ENCODE measurements around the gene ATR. TPM values are rescaled to one million over a fixed set of nuclear protein-coding genes. Genes with fewer than 3 reads are reported as not detected.
A peak's percentile ranks its signal among the peaks of the same experiment; 100 is the strongest.

The ATR gene
- total RNA-seq, 1 experiment from 2014 or later = 33.3 TPM

GRCh38 chr3:142601713-142602112 lies 23.2 kb upstream of the ATR start:
- TF ChIP-seq CTCF (conservative IDR thresholded peaks at IDR 0.05) (no peak), EZH2 (IDR thresholded peaks at IDR 0.05; ENCODE audit: low read depth) (no peak)
- peaks cover 15% of the 10 kb centered on the region for H3K4me1 ChIP-seq (replicated peaks; ENCODE audit: insufficient read depth)
- H3K79me2 ChIP-seq (ENCODE audit: low read depth) = peaks cover 69% of the 10 kb centered on the region
- intact Hi-C loops (cut with micrococcal nuclease; ENCODE audit: unreplicated experiment) = no loop called here
- DNase-seq = no peak
- no peaks in the 10 kb centered on the region for H3F3A ChIP-seq (ENCODE audit: insufficient read depth, low read depth)
- no TSS peak for BruUV-seq (replicated peaks)
- no peak overlapping the region for H3K27ac ChIP-seq
- no peaks in the 10 kb centered on the region for H3K9me3 ChIP-seq (ENCODE audit: insufficient read depth, low read depth)
- H2AFZ ChIP-seq = no peak overlapping the region
- H3K4me3 ChIP-seq = no peak overlapping the region
- H3K27me3 ChIP-seq (ENCODE audit: insufficient read depth, low read depth) = no peaks in the 10 kb centered on the region
- CTCF ChIA-PET = no interaction called here
- POLR2A ChIA-PET (ENCODE audit: unreplicated experiment) = no interaction called here
- no peaks in the 10 kb centered on the region for H4K20me1 ChIP-seq (ENCODE audit: insufficient read depth)
- no peak overlapping the region for H3K4me2 ChIP-seq
- peaks cover 7% of the 10 kb centered on the region; the same call in 1 of the 2 replicates for H3K36me3 ChIP-seq (ENCODE audit: low read depth)
- no peaks in the 10 kb centered on the region for H3K9me2 ChIP-seq (ENCODE audit: insufficient read depth)

DNA sequence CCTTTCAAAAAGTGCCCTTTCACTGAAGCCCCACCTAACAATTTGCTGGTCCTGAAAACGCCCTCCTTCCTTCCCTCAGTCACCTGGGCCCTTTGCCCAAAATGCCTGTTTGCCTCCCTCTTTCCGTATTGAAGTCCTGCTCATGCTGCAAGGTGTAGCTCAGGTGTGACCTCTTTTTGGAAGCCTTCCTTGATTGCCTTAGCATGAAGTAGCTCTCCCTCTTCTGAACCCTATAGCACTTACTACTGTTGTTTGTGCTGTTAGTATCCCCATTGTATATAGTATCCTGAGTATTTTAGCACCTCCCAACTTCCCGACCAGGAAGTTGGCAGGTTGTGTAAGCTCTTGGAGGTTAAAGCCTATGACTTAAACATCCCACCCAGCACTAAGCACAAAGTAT lies 19.4 kb upstream of the ATR start:
- Histone ChIP-seq H3K27me3 (ENCODE audit: insufficient read depth, low read depth) (no peaks in the 10 kb centered on the region), H2AFZ (peak overlapping the region; percentile 86), H3K36me3 (ENCODE audit: low read depth) (0 out of 2 replicates have a peak, but pooled peaks cover 4% of the 10 kb centered on the region), H3K9me2 (ENCODE audit: insufficient read depth) (no peaks in the 10 kb centered on the region), H3K4me2 (peak overlapping the region; percentile 94), H3K4me3 (peak overlapping the region; percentile 73), H3K9me3 (ENCODE audit: insufficient read depth, low read depth) (no peaks in the 10 kb centered on the region), H3F3A (ENCODE audit: insufficient read depth, low read depth) (peaks cover 19% of the 10 kb centered on the region; the same call in 1 of the 2 replicates), H3K79me2 (ENCODE audit: low read depth) (peaks cover 45% of the 10 kb centered on the region), H3K4me1 (replicated peaks; ENCODE audit: insufficient read depth) (peaks cover 30% of the 10 kb centered on the region), H4K20me1 (ENCODE audit: insufficient read depth) (no peaks in the 10 kb centered on the region), H3K27ac (peak overlapping the region; percentile 91)
- peak in 1 of 2 experiments; percentile 49 for DNase-seq
- TF ChIP-seq CTCF (conservative IDR thresholded peaks at IDR 0.05) (no peak), EZH2 (IDR thresholded peaks at IDR 0.05; ENCODE audit: low read depth) (no peak)
- POLR2A ChIA-PET (ENCODE audit: unreplicated experiment) = interaction anchor here (0.5 to 0.6 kb wide), 3 partner anchors 32 to 1374 kb away, joined by 4 to 9 read pairs (median 6); no protein-coding TSS in a partner anchor
- CTCF ChIA-PET = no interaction called here
- BruUV-seq (replicated peaks) = no TSS peak
- intact Hi-C loops (cut with micrococcal nuclease; ENCODE audit: unreplicated experiment) = loop anchor here (2.0 to 5.0 kb wide), 2 partner anchors 84 to 127 kb away; partner anchors contain the start of gene TRPC1

DNA sequence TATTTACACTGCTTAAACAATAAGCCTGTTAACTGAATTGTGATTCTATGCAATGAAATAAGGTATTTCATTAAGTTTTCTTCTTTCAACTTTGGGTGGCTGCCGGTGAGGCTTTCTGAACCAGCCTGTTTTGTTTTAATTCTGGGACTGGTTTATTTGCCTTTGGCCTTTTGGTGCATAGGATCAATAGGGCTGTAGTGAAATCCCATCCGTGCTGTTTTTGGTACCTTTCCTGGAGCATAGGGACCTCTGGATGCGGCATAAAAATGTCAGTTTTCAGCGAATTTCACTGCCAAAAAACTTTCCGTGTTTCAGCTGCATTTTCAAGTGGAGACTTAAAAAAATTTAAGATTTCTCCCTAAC lies 18.2 kb upstream of the ATR start:
- H3K4me1 ChIP-seq (replicated peaks; ENCODE audit: insufficient read depth) = peaks cover 30% of the 10 kb centered on the region
- BruUV-seq (replicated peaks) = TSS peak; percentile 44
- POLR2A ChIA-PET (ENCODE audit: unreplicated experiment) = interaction anchor here (0.6 to 0.7 kb wide), 2 partner anchors 401 to 404 kb away, joined by 3 to 9 read pairs; no protein-coding TSS in a partner anchor
- peak overlapping the region; percentile 94 for H3K4me2 ChIP-seq
- peaks cover 35% of the 10 kb centered on the region for H3K79me2 ChIP-seq (ENCODE audit: low read depth)
- H3K9me2 ChIP-seq (ENCODE audit: insufficient read depth) = no peaks in the 10 kb centered on the region
- DNase-seq = no peak
- H4K20me1 ChIP-seq (ENCODE audit: insufficient read depth) = no peaks in the 10 kb centered on the region
- peak overlapping the region; percentile 86 for H2AFZ ChIP-seq
- H3F3A ChIP-seq (ENCODE audit: insufficient read depth, low read depth) = peaks cover 19% of the 10 kb centered on the region; the same call in 1 of the 2 replicates
- no peaks in the 10 kb centered on the region for H3K9me3 ChIP-seq (ENCODE audit: insufficient read depth, low read depth)
- intact Hi-C loops (cut with micrococcal nuclease; ENCODE audit: unreplicated experiment) = loop anchor here (1.0 to 5.0 kb wide), 4 partner anchors 17 to 128 kb away; partner anchors contain the start of genes ATR and TRPC1
- H3K27me3 ChIP-seq (ENCODE audit: insufficient read depth, low read depth) = no peaks in the 10 kb centered on the region
- peak overlapping the region; percentile 73 for H3K4me3 ChIP-seq
- H3K36me3 ChIP-seq (ENCODE audit: low read depth) = 0 out of 2 replicates have a peak, but pooled peaks cover 4% of the 10 kb centered on the region
- CTCF ChIA-PET = no interaction called here
- peak overlapping the region; percentile 91 for H3K27ac ChIP-seq
- TF ChIP-seq CTCF (conservative IDR thresholded peaks at IDR 0.05) (no peak), EZH2 (IDR thresholded peaks at IDR 0.05; ENCODE audit: low read depth) (no peak)

Measured in PC-9 (cell line).